Ovary (tissue), 9 donors: ENCODE measurements around the gene WIPI1. TPM values are rescaled to one million over a fixed set of nuclear protein-coding genes. Genes with fewer than 3 reads are reported as not detected.

Experiments
- DNase-seq, 5 donors: peaks; one replicate each; pipeline ENCODE4 v3.0.0-alpha.2; 2019 to 2020
- H3K27ac ChIP-seq, 2 donors: fragments of 200-600 bp; one replicate each; pipeline versions ENCODE4 v1.5.1 to v1.8.0; 2019 to 2022
- H3K27me3 ChIP-seq: fragments of 200-600 bp; one replicate; pipeline ENCODE4 v1.8.0; 2022
- H3K36me3 ChIP-seq: fragments of 200-600 bp; sonication (generic); one replicate; pipeline ENCODE4 v1.5.1; 2019
- H3K4me1 ChIP-seq: one replicate; pipeline ENCODE4 v1.8.1; 2013; ENCODE audit warnings: mild to moderate bottlenecking, moderate library complexity; ENCODE audit not compliant: insufficient read depth
- H3K4me3 ChIP-seq: fragments of 200-600 bp; sonication (generic); one replicate; pipeline ENCODE4 v1.5.1; 2017
- H3K9me3 ChIP-seq, 2 donors: fragments of 200-600 bp in 1 of 2; sonication (generic) in 1 of 2; one replicate each; pipeline versions ENCODE4 v1.5.1 to v1.8.1; 2013 to 2019; ENCODE audit warnings: mild to moderate bottlenecking in 1 of 2, moderate library complexity in 1 of 2
- CTCF ChIP-seq, 3 donors: fragments of 450-650 bp in 2 of 3; fragments of 200-600 bp in 1 of 3; IDR thresholded peaks; one replicate each; pipeline versions ENCODE4 v1.5.1 to v1.8.0; 2016 to 2022; ENCODE audit warnings: antibody characterized with exemption in 3 of 3, mild to moderate bottlenecking in 1 of 3
- EP300 ChIP-seq: sonication (generic); formaldehyde crosslinking; IDR thresholded peaks from one replicate; pipeline ENCODE4 v1.6.1; 2017; ENCODE audit warnings: antibody characterized with exemption
- POLR2A ChIP-seq: fragments of 450-650 bp; IDR thresholded peaks from one replicate; pipeline ENCODE4 v1.6.1; 2017; ENCODE audit warnings: antibody characterized with exemption, mild to moderate bottlenecking, moderate library complexity
- whole genome bisulfite sequencing, 3 donors: extraction: QIAGEN DNeasy Blood & Tissue Kit in 1 of 3; methylation state at CpG; one replicate each; pipeline versions ENCODE4 v1.1.5 to v1.1.7; 2013 to 2017; 5-methylcytosine and 5-hydroxymethylcytosine counted together
- intact Hi-C, 4 donors: fragments of 100-400 bp; cut with DNase I; formaldehyde crosslinking; loops; one replicate each; pipeline versions ENCODE4 v1.11.0 to v1.15.1; 2022 to 2023
- polyA plus RNA-seq, 2 donors: library from polyadenylated mRNA; stranded (reverse); fragments of 200-250 nt in 1 of 2; fragments of 350-450 nt in 1 of 2; fragmentation: Illumina TruSeq in 1 of 2; extraction: RNeasy Lipid Tissue Mini Kit (QIAGEN cat#74804) in 1 of 2; gene quantifications; one replicate each; pipeline ENCODE4 v1.2.3, GENCODE V29; 2013 to 2014
- total RNA-seq, 7 donors: library from RNA; depleted of rRNA in 2 of 7; stranded (reverse); fragments of >200 nt in 2 of 7; fragmentation: NEBNext Ultra II Directional in 3 of 7; extraction: Animal tissue kit (Norgen Biotek cat#: 25700) in 3 of 7; gene quantifications; one replicate each; pipeline versions ENCODE4 v1.1.0 to v1.2.4, GENCODE V29; 2016 to 2023
- donor health status: DM: no; HTN: no; CAD: no; lungs with moderate emphysema.
- donor health status: DM: no; HTN: no; CAD: no.
- donor health status: Bipolar disorder and iron deficiency.
- donor health status: DM: yes; HTN: yes; CAD: no.
- donor health status: DM: no; HTN: no; CAD: no.
- donor health status: DM: yes; HTN: yes; CAD: no.

WIPI1 gene
- total and polyA plus RNA-seq, 9 donors, result 15.9 to 53.3 (median 21.3) TPM

- Histone ChIP-seq H3K9me3 (no peaks in the 10 kb centered on the region), H3K27me3 (no peaks in the 10 kb centered on the region), H3K4me3 (no peak overlapping the region), H3K36me3 (no peaks in the 10 kb centered on the region), H3K27ac (no peak overlapping the region), H3K4me1 (no peaks in the 10 kb centered on the region)
- 91 to 92% (median 91%) methylated on average over 14 of the region's 14 CpGs for whole genome bisulfite sequencing, 3 donors
- no peak for TF ChIP-seq CTCF (IDR thresholded peaks at IDR 0.05)
- TF ChIP-seq POLR2A, result no peak
- TF ChIP-seq EP300, result no peak
- DNase-seq, result no peak
- intact Hi-C loops, result loop anchor here in 3 of 4 donors (10.0 kb wide), 1 partner anchor 167 kb away; no protein-coding TSS in a partner anchor
Observed at GRCh38 chr17:68432086-68432864, 25.0 kb downstream of the WIPI1 start.

GRCh38 chr17:68431661-68432071 lies 25.6 kb downstream of the WIPI1 start:
- no peaks in the 10 kb centered on the region for H3K36me3 ChIP-seq
- no peak for TF ChIP-seq POLR2A
- TF ChIP-seq EP300, result no peak
- no peak for TF ChIP-seq CTCF (IDR thresholded peaks at IDR 0.05)
- WGBS, 3 donors, result 59 to 66% (median 61%) methylated on average over 15 of the region's 15 CpGs
- H3K4me1 ChIP-seq, result no peaks in the 10 kb centered on the region
- no peak overlapping the region for H3K27ac ChIP-seq
- H3K27me3 ChIP-seq, result no peaks in the 10 kb centered on the region
- no peak overlapping the region for H3K4me3 ChIP-seq
- no peak for DNase-seq
- no peaks in the 10 kb centered on the region for H3K9me3 ChIP-seq
- intact Hi-C loops, result loop anchor here in 3 of 4 donors (10.0 kb wide), 1 partner anchor 167 kb away; no protein-coding TSS in a partner anchor

GRCh38 chr17:68431045-68431608 lies 26.2 kb downstream of the WIPI1 start:
- 83 to 86% (median 86%) methylated on average over 13 of the region's 13 CpGs for WGBS, 3 donors
- Histone ChIP-seq H3K4me1 (no peaks in the 10 kb centered on the region), H3K27ac (no peak overlapping the region), H3K4me3 (no peak overlapping the region), H3K9me3 (no peaks in the 10 kb centered on the region), H3K36me3 (no peaks in the 10 kb centered on the region), H3K27me3 (no peaks in the 10 kb centered on the region)
- TF ChIP-seq CTCF (IDR thresholded peaks at IDR 0.05) (no peak), EP300 (no peak), POLR2A (no peak)
- intact Hi-C loops, result loop anchor here in 3 of 4 donors (10.0 kb wide), 1 partner anchor 166 kb away; no protein-coding TSS in a partner anchor
- DNase-seq, result no peak

GRCh38 chr17:68429881-68430280 lies 27.4 kb downstream of the WIPI1 start:
- no peak overlapping the region for H3K4me3 ChIP-seq
- no peaks in the 10 kb centered on the region for H3K27me3 ChIP-seq
- DNase-seq, result no peak
- no peaks in the 10 kb centered on the region for H3K9me3 ChIP-seq
- 88 to 93% (median 89%) methylated on average over 11 of the region's 11 CpGs for WGBS, 3 donors
- intact Hi-C loops, result loop anchor here in 3 of 4 donors (10.0 kb wide), 1 partner anchor 165 kb away; no protein-coding TSS in a partner anchor
- H3K27ac ChIP-seq, result no peak overlapping the region
- no peak for TF ChIP-seq POLR2A
- no peak for TF ChIP-seq CTCF (IDR thresholded peaks at IDR 0.05)
- TF ChIP-seq EP300, result no peak
- H3K36me3 ChIP-seq, result no peaks in the 10 kb centered on the region
- H3K4me1 ChIP-seq, result no peaks in the 10 kb centered on the region
